Urothelium cell line (cell line): Measurements from ENCODE around the gene PPP2R5A.
"Not testable (repeated sequence)": the region's sequence is repeated elsewhere in the genome, so short reads cannot be mapped to it uniquely, and the experiment has no call there.

ENCODE experiments used
- DNase-seq: peaks from one replicate; pipeline ENCODE4 v3.0.0; 2011; ENCODE audit warnings: low spot score, mixed read lengths
- FAIRE-seq: peaks from 2 replicates; lab custom pipeline; 2011; peaks lifted over from hg19 to GRCh38; lab: Jason Lieb, UNC

PPP2R5A gene

DNA sequence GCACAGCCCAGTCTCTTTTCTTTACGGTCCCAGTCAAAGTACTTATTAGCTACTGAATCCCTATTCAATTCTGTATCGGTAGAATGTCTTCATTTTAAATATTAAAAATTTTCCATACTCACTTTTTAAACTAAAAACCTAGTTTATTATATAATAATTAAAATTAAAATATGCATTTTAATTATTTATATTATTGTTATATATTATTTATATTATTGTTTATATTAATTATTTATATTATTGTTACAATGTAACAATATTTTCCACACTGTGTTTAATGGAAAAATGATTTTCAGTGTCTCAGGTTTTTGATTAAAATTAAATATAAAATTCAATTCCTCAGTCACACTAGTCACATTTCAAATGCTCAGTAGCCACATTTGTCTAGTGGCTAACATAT, 18.2 kb upstream of the PPP2R5A start:
- DNase-seq: no peak
- no peak for FAIRE-seq

DNA sequence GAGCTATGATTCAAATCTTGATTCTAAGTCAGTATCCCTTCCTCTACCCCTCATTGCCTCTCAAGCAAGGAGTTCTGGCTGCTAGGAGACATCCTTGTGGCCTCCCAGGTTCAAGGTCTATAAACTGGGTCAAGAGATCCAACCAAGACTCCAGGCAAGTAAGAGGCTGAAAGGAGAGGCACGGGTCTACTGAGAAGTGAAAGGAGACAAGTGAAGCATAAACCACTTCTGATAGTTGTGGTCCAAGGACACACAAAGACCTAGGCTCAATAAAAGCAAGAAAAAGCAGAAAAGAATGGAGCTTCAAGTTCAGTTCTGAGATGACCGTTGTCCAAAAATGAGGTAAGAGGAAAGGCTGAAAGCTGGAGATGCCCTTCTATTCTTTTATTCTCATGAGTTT, 17.8 kb upstream of the PPP2R5A start:
- FAIRE-seq: no peak
- DNase-seq: no peak

DNA sequence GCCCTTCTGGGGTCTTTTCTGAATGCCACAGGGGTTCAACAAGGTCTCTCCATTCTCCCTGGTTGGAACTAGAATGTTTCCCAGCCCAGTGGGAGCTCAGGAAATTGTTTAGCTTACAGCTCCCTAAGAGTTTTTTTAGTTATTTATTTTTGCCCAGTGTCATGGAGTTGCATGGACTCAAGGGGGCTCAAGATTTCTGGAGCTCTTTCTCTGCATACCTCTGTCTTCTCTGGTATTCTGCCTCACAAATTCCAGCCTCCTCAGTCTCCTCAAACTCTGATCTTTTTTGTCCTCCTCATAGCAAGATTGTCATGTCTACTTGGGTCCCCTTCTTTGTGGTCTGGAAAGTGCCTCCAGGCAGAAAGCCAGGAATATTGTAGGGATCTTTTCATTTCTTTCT, 15.9 kb upstream of the PPP2R5A start:
- DNase-seq: no peak
- FAIRE-seq: no peak

DNA sequence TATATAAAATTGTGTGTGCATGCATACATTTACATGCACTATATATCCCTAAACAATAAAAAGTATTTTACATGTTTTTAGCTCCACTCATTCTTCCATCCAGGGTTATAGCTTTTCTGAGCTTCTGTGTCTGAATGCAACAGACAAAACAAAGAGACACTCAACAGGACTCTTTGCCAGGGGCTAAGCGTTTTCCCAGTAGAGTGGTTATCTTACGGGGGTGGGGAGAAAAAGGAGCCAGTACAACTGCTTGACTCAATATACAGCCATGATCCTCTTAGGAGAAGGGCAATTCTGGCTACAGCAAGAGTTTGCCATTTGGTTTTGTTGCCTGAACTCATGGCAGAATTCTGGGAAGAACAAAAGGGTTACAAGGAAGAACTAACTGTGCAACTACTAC, 14.6 kb upstream of the PPP2R5A start:
- DNase-seq: no peak
- no peak for FAIRE-seq

DNA sequence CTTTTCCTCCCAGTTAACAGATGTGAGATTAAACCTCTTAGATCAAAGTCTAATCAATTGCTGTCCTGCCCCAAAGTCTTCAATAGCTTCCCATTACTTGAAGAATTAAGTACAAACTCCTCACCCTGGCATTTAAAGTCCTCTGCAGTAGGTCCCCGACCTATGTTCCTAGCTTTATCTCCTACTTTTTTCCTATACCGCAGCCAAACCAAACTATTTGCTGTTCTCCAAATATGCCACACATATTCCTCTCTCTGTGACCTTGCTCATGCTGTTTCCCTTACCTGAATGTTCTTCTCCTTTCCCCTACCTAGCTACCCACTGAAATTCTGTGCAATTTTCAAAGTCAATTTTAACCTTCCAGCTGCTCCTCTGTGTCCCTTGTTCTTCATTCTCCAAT, 14.0 kb upstream of the PPP2R5A start:
- no peak for DNase-seq
- no peak for FAIRE-seq

DNA sequence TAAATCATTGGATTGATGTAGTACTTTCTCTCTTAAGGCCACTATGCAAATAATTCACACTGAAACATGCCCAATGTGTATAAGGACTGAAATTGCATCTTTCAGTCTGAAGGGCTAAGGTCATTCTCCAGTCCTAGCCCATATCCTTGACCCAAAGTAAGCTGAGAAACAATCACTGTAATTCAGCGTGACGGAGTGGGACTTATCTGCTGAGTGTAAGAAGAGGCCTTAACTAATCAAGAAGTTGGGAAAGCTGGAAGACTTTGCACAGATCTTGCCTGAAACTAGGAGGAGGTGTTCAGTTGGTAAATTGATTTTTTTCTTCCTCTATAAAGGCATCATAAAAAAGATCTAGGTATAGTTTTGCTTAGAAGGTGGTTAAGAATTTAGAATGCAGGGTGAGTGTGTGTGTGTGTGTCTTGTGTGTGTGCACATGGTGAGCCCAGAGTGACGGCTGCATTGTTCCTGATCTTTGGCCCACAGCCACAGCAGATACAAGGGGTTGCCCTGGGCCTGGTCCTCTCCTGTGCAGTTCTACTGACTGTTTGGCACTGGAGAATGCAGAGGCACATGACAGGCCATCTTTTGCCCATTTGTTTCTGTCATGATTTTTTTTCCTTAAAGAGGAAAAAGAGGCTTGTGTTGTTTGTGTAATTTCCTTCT, 13.3 kb upstream of the PPP2R5A start:
- DNase-seq (no peak), FAIRE-seq (no peak)

DNA sequence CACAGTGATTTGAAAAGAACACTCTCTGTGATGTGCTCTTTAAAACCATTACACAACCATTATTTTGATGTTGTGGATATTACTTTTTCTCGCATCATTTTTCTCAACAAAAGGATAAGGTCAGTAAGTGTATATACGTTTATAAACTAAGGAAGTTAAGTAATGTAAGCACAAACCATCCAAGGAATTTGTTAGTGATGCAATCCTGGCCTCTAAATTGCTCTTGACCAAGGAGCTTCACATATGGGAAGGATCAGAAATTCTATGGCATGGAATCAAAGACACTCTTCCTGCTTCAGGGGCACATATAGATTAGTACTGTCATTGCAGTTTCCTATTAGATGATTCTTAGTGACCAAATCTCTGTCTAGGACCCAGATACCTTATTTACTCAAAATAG, 3.6 kb upstream of the PPP2R5A start:
- FAIRE-seq (no peak), DNase-seq (no peak)

DNA sequence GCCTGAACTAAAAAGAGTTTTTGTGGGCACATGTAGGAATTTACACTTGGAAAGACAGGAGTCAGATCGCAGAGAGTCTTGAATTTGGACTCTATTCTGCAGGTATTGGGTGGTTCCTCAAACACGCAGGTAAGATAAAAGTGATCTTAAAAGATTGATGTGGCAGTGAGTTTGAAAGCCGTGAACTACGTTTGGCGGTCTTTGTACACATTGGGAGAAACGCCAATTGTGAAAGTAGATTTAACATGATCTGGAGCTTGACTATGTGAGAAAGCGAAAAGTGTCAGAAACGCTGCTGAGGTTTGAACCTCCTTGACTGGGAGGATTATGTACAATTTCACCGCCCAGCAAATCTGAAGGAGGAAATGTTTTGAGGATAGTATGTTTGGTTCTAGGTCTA, 1.5 kb upstream of the PPP2R5A start:
- no peak for FAIRE-seq
- DNase-seq: no peak

DNA sequence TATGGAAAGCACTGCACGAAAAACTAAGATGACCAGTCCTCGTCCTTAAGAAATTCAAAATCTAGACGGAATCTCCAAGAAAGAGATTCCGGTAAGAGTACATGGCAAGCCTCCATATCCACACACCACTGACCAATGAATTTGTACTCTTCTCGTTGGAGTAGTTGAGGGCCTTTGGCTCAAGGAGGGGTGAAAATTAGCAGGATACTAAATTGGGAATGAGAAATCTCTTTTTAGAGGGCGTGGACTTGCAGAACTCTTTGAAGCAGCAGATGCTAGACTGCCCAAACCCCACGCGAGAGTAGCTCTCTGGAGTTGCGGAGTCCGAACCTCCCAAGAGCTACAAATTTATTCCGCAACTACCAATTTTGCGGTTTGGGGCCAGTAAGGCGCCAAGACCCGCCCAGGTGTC, 872 bp upstream of the PPP2R5A start:
- DNase-seq: no peak
- FAIRE-seq: no peak

DNA sequence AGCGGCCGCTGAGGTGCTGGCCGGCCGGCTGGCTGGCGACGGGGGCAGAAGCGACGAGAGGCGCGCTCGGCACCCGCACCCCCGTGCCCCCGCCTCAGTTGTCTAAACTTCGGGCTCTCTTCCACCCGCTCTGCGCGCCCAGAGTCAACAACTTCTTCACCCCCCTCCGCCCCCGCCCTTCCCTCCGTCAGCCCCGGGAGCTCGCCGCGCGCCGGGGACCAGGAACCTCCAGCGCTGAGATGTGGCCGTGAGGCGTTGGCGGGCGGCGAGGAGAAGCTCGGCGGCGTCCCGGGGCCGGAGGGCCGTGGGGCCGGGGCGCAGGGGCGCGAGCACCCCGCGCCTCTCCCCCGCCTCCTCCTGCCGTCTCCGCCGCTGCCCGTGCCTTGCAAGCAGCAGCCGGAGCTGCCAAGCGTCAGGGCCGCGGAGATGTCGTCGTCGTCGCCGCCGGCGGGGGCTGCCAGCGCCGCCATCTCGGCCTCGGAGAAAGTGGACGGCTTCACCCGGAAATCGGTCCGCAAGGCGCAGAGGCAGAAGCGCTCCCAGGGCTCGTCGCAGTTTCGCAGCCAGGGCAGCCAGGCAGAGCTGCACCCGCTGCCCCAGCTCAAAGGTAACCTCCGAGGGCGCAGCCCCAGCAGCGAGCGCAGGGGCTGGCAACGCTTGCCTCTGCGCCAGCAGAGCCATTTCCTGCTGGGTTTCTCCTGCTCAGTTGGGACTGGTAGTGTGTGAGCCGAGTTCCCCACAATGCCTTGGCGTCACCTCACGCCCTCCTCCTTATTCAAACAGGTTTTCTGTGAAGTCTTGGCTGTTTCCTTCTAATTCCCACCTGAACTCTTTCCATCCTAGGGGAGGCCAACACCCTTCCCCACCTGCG, 710 bp downstream of the PPP2R5A start:
- DNase-seq: peak; percentile 44
- FAIRE-seq: no peak

DNA sequence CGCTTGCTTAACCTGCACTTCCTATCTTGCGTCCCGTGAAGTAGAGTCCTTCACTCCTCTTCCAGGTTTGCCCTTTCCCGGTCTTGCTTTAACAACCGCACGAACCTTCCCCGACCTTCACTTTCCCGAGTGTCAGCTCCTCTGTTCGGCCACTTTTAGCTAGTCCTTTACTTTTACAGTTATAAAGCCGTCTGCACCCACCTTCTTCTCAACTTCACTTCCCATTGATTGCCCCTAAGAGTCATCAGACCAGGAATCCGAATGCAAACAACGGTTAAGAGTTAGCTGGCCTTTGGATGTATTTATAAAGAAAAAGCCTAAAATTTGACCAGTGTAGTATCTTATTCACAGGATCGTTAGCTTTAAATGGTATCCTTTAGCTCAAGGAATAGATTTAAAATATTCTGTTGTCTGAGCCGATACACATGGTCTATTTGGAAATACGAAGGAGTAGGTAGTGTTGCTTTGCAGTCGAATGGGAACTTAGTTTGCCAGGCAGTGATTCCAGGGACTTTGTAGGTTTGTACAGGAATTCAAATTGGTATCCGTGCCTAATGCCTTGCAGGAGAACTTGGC, 1.4 kb downstream of the PPP2R5A start:
- no peak for FAIRE-seq
- no peak for DNase-seq

DNA sequence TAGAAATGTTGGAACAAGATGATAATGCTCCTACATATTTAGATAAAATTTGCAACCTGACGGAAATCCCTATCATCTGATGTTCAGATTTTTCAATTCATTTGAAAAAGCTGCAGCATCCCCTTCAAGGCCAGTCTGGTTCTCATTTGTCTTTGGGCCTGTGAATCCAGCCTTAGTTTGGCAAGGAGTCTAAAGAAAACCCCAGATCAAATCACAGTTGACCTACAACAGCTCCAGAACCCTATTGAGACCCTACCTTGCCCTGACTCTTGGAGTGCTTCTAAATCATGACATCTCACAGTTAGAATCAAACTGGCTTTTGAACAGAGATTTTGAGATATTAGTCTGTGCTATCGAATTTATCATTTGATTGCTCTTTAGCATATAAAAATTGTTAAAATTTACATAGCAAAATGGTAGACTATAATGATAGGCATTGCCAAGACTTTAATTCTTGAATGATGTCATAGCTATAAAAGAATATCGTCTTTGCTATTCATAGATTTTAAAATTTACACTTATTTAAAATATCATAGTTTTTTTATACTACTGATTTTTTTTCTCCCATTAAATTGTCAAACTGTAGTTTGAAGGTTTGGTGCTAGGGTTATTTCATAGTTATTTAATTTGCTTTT, 2.2 kb downstream of the PPP2R5A start:
- DNase-seq: no peak
- FAIRE-seq: no peak

DNA sequence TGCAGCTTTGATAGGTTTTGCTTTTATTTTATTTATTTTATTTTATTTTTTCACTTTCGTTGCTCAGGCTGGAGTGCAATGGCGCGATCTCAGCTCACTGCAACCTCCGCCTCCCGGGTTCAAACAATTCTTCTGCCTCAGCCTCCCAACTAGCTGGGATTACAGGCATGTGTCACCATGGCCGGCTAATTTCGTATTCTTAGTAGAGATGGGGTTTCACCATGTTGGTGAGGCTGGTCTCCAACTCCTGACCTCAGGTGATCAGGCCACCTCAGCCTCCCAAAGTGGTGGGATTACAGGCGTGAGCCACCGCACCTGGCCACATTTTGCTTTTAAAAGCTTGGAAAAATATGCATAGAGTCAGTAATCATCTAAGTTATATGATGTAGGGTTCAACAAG, 2.8 kb downstream of the PPP2R5A start:
- not testable (repeated sequence) for DNase-seq, FAIRE-seq

DNA sequence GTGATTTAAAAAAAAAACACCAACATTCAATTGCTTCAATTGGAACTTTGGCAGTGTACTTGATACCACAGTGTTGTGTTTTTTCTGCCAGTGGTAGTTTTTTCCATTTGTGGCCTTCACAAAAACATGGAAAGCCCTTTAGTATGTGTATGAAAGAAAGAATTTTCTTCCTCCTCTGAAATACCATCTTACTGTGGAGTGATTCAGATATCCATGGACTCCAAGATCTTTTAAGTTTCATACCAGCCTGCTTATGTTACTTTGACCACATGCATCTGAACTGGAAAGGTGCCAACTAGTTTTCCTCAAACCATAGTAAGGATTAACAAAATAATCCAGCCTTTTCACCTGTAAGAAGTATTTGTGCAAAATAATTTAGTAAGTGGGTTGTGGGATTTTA, 3.4 kb downstream of the PPP2R5A start:
- no peak for FAIRE-seq
- DNase-seq: no peak

DNA sequence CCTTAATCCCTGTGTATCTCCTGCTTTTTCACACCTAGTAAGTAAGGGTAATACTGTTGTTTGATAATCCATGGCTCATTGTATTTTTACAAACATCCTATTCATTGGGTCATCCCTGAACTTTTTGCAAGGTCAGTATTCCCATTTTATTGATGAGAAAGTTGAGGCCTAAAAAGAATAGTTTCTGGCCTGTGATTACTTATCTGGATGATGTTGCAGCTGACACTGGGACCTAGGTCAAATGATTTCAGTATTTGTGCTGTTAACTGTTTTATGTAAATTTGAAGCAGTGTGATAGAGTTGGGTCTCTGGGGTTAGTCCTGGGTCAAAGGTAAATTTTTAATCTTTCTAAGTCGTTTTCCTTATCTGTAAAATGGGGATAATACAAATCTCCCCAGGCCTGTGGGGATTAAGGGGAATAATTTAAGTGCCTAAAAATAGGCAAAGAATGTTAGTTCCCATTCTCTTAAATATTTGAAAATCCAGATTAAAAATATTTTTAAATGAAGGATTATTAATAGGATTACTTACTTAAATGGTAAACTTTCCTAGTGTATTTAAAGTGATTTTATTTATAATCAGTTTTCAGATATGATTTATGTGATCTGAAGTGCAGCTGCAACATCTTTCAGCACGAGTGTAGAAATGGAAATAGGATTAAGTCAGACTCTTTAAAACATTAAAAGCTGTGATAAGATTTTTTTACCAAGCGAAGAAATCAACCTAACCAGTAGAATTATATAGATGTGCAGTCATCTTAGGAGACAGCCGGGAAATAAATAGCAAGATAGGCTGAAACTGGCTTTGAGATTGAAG, 4.3 kb downstream of the PPP2R5A start:
- no peak for DNase-seq
- no peak for FAIRE-seq

DNA sequence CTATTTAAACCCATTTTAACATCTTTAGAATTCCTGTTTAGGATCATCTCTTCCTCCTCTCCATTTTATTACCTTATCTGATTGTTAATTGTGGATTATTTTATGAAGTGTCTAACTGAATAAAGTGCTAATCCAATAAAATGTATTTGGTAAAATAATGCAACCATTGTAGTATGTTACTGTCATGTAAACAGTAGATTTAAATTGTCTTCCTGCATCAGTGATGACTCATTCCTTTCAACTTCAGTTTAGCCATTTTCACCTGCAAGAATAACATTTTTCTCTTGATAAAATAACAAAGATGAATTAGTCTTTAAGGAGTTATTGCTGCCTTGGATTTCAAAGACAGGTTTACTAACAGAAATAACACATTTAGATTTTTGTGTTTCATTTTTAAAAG, 5.4 kb downstream of the PPP2R5A start:
- DNase-seq (no peak), FAIRE-seq (no peak)

DNA sequence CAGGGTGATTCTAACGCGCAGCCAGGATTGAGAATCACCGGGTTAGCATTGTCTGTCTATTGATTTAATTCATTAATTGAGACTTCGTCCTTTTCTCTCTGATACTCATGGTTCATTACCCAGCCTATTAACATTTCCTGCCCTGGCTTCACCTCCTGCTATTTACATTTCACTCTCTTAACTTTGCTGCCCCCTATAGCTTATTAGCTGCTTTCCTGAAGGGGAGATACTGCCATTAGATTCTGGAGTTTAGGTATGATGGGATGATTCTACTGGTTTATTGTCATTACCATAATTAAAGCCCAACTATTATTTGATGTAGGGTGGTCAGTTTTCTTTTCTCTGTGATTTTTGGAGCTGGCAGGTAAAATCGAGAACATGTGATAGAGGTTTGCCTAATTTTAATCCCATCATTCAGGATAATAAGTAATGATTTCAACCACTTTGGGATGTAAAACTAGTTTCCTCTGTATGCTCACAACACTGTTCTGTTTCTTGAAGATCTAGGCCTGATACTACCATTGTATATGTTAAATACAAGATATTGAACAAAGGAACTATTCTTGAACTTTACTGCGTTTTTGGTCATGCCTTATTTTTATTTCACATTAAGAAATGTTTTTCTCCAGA, 6.4 kb downstream of the PPP2R5A start:
- DNase-seq (peak; percentile 41), FAIRE-seq (no peak)

DNA sequence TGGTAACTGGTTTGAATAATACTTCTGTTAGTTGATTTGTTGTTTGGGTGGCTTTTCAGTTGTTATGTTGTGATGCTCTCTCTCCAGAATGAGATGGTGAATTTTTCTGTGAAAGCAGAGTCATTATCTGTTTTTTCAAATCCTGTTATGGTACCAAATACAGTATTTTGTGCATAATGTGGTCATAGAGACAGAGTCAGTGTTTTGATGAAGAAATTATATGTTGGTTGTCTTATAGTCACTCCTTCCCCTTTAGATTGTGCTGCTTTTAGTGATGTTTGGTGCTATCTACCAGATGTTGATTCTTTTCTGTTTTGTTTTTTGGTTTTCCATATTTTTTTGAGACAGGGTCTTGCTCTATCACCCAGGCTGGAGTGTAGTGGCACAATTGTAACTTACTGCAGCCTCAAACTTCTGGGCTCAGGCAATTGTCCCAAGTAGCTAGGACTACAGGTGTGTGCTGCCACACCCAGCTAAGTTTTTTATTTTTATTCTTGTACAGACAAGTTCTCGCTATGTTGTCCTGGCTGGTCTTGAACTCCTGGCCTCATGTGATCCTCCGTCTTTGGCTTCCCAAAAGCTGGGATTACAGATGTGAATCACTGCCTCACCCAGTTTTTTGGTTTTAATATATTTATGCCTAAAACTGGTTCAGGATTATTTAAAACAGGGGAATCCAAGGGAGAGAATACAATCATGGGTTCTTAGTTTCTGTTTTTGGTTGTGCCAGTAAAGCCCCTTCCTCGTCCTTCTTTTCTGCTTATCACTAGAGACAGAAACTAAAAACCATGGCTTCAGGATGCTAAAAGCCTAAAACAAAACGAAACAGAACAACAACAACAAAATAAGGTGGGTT, 7.3 kb downstream of the PPP2R5A start:
- FAIRE-seq: no peak
- no peak for DNase-seq

DNA sequence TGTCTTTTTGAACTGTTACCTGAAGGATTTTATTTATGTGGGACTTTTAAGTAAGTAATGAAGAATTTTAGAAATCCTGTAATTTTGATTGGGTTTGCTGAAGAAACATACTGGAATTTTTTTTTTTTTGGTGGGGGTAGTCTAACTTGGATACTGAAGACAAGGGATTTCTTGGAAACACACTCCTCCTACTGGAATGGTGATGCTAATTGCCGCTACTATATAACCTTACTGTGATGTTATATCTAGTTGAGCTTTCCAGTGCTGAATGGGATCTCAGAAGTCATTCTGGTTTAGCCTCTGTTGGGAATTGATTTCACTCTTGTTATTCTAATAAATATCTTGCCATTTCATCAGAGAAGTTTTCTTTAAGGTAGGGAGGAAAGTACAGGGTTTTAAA, 8.4 kb downstream of the PPP2R5A start:
- FAIRE-seq (no peak), DNase-seq (no peak)
